SIG-M5 treated with dmso at 0.1 percent for 504 hours (cell line): Measurements from ENCODE around the gene ATP5F1C.

Experiments
- DNase-seq: peaks from one replicate; lab custom pipeline; 2025; ENCODE audit not compliant: unreplicated experiment; lab: John Stamatoyannopoulos, UW

The ATP5F1C gene

DNA sequence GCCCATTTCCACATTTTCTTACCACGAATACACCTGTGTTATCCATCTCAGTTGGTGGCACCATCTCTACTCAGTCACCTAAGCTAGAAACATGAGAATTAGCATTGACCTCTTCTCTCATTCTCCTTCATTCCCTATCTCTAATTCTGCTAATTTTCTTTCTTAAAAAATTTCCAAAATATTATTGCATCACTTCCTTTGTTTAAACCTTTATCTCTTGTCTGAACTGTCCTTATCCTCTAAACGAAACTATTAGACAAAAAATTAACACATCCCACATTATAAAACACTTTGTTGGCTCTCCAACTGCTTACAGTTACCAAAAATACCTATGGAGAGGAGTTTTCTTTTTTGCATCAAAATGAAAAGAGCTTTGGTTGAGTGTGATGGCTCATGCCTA is 48.6 kb downstream of the ATP5F1C start:
- no peak for DNase-seq

DNA sequence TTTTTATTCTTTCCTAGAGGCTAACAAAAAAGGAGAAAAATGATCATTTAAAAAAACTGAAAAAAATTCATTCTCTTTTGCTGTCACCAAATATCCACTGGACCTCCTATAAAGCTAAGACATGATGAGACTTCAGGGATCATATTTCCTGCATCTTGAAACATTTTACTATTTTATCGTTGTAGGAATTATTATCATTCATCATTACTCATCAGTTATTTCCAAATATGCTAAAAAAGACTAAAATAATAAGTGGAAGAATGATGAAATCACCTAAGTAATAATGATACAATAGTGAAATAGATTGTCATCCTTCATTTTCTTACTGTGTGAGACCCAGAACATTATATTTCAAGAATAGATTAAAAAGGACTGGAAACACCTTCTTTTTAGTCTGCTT is 58.6 kb downstream of the ATP5F1C start:
- DNase-seq = no peak

DNA sequence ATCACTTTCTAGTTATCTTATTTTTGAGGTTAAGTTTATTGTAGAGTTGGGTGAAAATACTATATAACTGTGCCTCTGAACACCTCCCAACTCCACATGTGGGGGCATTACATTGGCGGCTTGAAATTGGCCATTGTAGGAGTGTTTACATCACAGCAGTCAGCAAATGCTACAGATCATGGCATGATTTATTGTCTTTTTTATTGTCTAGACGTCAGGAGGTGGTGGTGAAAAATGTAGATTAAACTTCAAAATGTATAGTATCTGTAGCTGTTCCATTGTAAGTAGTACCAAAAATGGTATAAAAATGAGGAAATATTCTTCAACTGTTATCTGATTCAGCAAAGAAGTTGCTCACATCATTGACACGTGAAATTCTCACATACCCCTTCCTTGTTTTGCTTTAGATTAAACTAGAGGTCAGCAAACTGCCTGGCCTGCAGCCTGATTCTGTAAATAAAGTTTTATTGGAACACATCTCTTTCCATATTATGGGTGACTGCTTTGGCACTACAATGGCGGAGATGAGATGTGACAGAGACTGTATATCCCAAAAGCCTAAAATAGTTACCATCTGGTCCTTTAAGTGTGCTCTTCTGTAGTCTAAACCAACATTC is 65.4 kb downstream of the ATP5F1C start:
- no peak for DNase-seq

DNA sequence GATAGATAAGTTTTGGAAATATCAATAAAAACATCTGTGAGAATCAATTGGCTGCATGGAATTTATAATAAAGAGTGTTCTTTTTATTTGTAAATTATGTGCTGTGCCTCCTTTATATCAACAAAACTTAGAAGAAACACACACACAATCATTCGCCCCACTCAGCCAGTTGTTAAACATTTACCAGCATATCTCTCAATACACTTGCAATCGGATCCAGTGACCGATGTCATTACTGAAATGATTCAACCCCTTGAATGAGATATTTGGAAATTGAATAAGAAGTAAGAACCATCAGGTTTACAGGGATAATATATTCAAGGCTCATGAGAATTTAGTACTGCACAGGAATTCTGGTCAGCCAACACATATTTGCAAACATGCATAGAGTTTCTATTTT is 65.9 kb downstream of the ATP5F1C start:
- no peak for DNase-seq

DNA sequence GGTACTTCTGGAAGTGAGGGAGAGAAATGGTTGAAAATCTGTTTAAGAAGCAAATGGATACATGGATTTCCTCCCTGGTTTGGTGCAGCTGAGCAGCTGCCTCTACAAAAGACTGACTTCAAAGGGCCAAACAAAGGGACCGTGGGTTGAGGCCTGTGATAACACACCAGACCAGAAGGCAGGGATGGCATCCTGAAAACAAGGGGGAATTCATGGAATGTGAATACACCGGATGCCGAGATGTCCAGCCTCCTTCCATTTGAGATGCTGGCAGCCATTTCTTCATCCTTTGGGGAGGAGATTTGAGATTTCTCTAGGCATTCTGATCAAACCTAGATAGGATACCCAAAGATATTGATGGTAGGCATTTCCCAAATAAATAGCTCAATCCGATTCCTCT is 67.2 kb downstream of the ATP5F1C start:
- DNase-seq = no peak

DNA sequence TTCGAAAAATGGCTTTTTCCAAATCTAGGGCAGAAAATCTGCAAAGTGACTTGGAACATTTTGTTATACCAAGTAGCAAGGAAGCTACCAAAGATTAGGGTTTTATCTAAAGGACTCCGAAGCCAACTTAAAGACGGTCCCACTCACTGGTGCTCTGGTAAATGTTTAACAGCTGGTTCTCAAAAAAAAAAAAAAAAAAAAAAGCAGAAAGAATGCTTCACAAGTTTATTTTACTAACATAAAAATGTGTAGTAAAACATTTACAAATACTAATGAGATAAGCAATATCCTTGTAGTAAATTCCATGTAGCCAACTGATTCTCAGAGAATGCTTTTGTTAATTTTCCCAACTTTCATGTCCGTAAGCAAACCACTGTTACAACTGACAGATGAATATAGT is 68.7 kb downstream of the ATP5F1C start:
- DNase-seq = no peak

DNA sequence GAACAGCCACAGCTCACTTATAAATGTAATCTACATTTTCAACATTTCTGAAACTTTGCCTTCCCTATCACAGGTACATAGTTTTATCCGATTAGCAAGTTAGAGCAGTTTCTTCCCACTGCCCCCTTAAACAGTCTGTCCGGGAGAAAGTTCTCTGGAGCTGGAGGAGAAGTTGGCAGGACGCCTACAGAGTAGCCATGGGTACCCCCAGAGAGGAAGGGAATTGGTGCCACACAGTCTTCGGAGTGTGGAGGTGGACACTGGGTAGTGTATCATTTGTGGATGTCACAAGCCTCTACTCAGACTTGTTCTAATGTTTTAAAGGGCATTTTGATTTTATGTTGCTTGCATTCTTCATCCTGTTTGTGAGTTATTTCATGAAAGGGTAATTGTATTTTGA is 69.3 kb downstream of the ATP5F1C start:
- no peak for DNase-seq
